HL-60/S4 treated with retinoic acid at 250 ng/mL for 4 days and 3 days (cell line): ENCODE measurements around the gene ATP6V1B1.

ENCODE experiments used
- in situ Hi-C: fragments of 300-500 bp; cut with MboI; formaldehyde crosslinking; loops from 2 replicates; pipeline ENCODE4 v1.7.0; 2022; ENCODE audit warnings: low sequenced_read_pairs

ATP6V1B1 gene

GRCh38 chr2:70935468-70936164, at the start of gene ATP6V1B1:
Gene ATP6V1B1, plus strand, starts transcription at chr2:70935900. Its CDS starts 55 bp downstream, at chr2:70935955.
- in situ Hi-C loops = no loop called here

GRCh38 chr2:70886541-70886987, 49.1 kb upstream of the ATP6V1B1 start:
- in situ Hi-C loops = no loop called here

- in situ Hi-C loops = no loop called here
Measured at GRCh38 chr2:70887208-70887549, 48.5 kb upstream of the ATP6V1B1 start.

GRCh38 chr2:70887550-70888246, 48.0 kb upstream of the ATP6V1B1 start:
- in situ Hi-C loops = no loop called here

- in situ Hi-C loops = no loop called here
Measured at GRCh38 chr2:70888366-70888922, 47.3 kb upstream of the ATP6V1B1 start.

- in situ Hi-C loops = no loop called here
Measured at GRCh38 chr2:70888923-70889715, 46.6 kb upstream of the ATP6V1B1 start.

- in situ Hi-C loops = no loop called here
Measured at GRCh38 chr2:70889716-70890037, 46.0 kb upstream of the ATP6V1B1 start.

- in situ Hi-C loops = no loop called here
Measured at GRCh38 chr2:70890469-70891065, 45.1 kb upstream of the ATP6V1B1 start.

- in situ Hi-C loops = no loop called here
Measured at GRCh38 chr2:70891572-70892357, 43.9 kb upstream of the ATP6V1B1 start.

- in situ Hi-C loops = no loop called here
Measured at GRCh38 chr2:70892750-70893149, 43.0 kb upstream of the ATP6V1B1 start.

GRCh38 chr2:70893186-70893585, 42.5 kb upstream of the ATP6V1B1 start:
- in situ Hi-C loops = no loop called here

- in situ Hi-C loops = no loop called here
Measured at GRCh38 chr2:70894765-70895164, 40.9 kb upstream of the ATP6V1B1 start.

- in situ Hi-C loops = no loop called here
Measured at GRCh38 chr2:70895249-70895648, 40.5 kb upstream of the ATP6V1B1 start.

- in situ Hi-C loops = no loop called here
Measured at GRCh38 chr2:70895998-70896764, 39.5 kb upstream of the ATP6V1B1 start.

- in situ Hi-C loops = no loop called here
Measured at GRCh38 chr2:70896765-70897202, 38.9 kb upstream of the ATP6V1B1 start.

- in situ Hi-C loops = no loop called here
Measured at GRCh38 chr2:70897203-70897976, 38.3 kb upstream of the ATP6V1B1 start.

GRCh38 chr2:70897977-70898226, 37.8 kb upstream of the ATP6V1B1 start:
- in situ Hi-C loops = no loop called here

GRCh38 chr2:70898363-70899240, 37.1 kb upstream of the ATP6V1B1 start:
- in situ Hi-C loops = no loop called here
